Measurements from ENCODE around the gene BAZ2A.

- TF ChIP-seq CTCF (IDR thresholded peaks at IDR 0.05) (no peak), FOXM1 (IDR thresholded peaks at IDR 0.05; ENCODE audit: low read depth) (no peak), EP300 (IDR thresholded peaks at IDR 0.05; ENCODE audit: borderline replicate concordance in 1 of 2, low read depth in 1 of 2, low read length in 1 of 2) (no peak), RXRA (IDR thresholded peaks at IDR 0.05; ENCODE audit: borderline replicate concordance, low read depth) (no peak), SIN3A (IDR thresholded peaks at IDR 0.05; ENCODE audit: borderline replicate concordance, low read depth, low read length) (no peak), GABPA (IDR thresholded peaks at IDR 0.05; ENCODE audit: low read depth) (no peak)
These were observed 45.0 kb downstream of the BAZ2A start for GRCh38 chr12:56585098-56585497.
